ENCODE results near the gene ASCL1.

The ASCL1 gene

DNA sequence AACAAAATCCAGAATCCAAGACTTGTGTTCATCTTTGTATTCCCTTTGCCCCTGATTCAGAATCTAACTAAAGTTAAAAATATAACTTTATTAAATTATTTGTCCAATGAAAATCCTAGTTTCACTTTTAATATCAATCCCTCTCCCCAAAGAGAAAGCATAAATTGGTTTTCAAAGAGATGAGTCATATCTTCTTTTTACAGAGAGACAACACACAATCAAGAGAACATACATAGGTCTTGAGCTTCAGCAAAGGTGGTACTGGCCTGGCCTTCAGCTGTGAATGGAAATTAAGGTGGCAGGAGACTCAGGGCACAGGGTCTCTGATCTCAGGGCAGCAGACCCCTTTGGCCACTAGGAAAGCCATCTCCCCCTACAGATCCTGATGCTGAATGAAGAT, 4.3 kb upstream of the ASCL1 start:
- DNase-seq, result no peak

DNA sequence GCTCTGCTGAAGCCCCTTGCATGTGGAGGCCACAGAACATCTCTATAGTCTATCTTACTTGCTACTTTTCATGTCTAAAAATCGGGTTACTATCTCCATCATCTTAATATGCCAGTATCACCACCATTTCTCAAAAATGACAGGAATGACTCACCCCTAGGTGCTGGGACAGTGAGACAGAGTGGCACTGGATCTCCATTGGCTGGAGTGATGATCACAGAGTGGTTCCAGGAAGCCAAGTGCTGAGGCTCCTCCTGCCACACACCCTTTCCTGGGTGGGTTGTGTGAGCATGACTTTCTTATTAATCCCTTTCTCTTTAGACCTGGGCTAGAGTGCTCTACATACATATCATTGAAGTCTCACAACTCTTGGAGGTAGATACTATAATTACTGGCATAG, 3.3 kb upstream of the ASCL1 start:
- no peak for DNase-seq

DNA sequence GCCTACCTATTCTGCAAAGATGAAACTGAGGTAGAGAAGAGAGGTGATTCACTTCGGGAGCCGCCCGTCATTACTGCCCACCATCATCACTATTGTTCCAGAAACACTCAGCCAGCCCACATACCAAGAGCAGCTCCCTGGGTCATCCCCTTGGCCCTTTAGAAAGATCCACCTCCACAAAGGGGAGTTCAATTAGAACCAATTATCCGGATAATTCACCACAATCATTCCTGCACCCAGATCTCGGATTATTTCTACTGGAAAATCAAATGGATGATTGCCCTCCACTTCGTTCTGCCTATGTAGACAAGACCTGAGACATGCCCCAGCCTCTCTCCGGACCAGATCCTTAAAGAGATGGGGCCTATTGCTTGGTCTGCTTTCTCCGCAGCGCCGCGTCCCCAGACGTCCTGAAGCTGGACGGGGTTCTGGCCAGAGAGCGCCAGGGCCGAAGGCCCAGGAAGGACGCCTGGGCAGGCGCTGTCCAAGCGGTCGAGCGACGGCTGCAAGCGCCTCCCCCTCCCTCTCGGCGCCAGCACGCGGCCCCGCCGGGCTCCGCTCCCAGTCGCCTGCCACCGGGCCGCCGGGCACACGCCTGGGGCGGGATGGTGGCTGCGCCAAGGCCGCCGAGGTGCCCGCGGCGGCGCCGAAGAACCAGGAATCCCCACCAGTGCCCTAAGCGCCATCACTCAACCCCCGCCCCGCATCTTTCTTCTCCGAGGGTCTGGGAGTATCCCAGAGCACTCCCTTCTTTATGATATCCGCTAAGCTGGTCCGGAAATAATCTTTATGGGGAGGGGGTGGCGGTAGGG, 1.3 kb upstream of the ASCL1 start:
- peak; percentile 48 for DNase-seq

DNA sequence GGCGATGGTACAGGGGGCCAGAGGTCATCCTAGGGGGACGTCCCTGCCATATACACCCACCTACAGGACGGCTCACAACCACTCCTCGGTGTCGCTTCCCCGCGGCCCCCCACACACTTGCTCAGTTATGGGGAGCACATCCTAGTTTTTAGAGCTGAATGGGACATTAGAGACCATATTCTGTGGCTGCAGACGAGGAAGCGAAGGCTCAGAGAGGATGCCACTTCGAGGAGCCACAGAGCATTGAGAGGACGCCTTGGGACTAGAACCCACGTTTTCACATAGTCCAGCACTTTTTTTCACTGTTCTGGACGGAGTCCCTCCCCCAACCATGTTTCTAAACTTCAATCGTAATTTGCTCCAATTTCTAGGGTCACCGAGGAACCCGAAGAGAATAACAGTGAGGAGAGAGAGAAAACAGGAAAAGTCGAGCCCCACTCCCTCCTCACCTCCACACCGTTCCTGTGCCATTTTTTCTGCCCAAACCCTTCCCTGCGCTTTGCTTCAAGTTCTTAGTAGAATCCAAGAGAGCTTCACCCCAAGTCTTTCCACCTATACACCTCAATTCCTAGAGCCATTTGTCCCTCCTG, 641 bp upstream of the ASCL1 start:
- no peak for DNase-seq

DNA sequence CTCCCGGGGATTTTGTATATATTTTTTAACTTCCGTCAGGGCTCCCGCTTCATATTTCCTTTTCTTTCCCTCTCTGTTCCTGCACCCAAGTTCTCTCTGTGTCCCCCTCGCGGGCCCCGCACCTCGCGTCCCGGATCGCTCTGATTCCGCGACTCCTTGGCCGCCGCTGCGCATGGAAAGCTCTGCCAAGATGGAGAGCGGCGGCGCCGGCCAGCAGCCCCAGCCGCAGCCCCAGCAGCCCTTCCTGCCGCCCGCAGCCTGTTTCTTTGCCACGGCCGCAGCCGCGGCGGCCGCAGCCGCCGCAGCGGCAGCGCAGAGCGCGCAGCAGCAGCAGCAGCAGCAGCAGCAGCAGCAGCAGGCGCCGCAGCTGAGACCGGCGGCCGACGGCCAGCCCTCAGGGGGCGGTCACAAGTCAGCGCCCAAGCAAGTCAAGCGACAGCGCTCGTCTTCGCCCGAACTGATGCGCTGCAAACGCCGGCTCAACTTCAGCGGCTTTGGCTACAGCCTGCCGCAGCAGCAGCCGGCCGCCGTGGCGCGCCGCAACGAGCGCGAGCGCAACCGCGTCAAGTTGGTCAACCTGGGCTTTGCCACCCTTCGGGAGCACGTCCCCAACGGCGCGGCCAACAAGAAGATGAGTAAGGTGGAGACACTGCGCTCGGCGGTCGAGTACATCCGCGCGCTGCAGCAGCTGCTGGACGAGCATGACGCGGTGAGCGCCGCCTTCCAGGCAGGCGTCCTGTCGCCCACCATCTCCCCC, 777 bp downstream of the ASCL1 start:
- DNase-seq, result no peak

DNA sequence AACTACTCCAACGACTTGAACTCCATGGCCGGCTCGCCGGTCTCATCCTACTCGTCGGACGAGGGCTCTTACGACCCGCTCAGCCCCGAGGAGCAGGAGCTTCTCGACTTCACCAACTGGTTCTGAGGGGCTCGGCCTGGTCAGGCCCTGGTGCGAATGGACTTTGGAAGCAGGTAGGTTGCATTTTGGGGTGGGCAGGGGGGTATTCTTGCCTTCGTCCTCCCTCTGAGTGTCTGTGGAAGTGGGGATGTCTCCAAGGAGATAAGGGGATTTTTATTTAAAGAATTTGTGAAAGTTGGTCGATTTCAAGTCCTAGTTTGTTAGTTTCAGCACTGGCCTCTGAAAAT, 1.3 kb downstream of the ASCL1 start:
- no peak for DNase-seq

DNA sequence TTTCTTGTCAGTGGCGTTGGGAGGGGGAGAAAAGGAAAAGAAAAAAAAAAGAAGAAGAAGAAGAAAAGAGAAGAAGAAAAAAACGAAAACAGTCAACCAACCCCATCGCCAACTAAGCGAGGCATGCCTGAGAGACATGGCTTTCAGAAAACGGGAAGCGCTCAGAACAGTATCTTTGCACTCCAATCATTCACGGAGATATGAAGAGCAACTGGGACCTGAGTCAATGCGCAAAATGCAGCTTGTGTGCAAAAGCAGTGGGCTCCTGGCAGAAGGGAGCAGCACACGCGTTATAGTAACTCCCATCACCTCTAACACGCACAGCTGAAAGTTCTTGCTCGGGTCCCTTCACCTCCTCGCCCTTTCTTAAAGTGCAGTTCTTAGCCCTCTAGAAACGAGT, 1.9 kb downstream of the ASCL1 start:
- peak; percentile 29 for DNase-seq

DNA sequence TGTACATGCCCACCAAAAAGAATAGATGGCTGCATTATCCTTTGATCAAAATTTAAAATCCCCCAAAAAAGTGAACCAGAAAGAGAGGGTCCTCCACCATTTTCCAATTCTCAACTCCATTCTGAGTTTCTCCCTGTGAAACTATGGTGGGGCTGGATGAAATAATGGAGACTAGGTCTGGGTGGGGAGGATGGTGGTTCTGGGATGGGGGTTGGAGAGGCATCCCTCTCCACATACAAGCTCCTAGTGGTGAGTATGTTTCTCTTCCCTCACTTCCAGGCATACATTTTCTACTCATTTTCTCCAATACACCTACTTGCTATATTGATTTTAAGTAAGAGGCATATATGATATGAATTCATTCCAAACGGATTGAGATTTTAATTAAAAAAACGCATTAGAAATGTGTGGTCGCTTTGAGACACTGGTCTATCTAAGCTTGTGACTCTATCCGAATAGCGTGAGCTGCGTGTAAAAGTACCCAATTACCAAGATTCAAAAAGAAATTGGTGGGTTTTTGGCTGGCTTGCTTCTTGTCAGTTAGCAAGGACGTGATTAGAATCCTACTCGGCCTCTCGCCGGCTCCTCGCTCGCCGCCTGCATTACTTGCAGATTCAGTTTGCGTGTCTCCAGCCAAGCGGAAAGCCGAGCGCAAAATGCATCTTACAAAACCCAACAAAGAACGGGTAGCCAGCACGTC, 3.4 kb downstream of the ASCL1 start:
- peak; percentile 73 for DNase-seq

DNA sequence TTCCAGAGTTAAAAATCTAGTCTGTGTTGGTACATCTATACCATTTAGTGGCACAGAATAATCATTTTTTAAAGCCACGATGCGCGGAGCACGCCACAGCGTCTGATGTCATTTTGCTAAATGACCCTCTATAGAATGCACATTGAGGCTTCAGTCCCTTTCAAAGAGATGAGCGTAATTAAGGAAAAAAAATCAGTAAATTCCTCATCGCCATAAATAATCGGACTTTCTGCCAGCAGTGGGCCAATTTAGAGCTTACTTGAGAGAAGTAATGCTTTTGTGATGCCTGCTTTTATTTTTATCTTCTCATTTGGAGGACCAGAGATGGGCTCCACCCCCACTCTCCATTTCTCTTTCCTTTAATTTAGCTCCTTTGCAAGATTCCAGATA, 4.0 kb downstream of the ASCL1 start:
- DNase-seq, result no peak

DNA sequence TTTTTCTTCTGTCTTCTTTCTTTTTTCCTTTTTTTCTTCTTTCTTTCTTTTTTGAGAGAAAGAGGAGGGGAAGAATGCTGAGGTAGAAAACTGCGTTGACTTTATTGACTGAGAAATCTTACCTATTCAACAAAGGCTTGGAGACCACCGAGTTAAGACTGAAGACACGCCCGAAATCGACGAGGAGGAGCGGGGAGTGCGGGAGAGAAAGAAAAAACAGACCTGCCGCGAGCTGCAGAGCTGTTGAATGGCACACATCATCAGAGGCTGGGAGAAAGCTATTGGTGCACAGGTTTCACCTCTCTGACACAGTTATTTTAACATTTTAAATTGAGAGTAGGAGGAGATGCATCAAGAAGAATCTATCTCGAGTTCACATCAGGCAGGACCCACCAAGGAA, 5.1 kb downstream of the ASCL1 start:
- peak; percentile 35 for DNase-seq

DNA sequence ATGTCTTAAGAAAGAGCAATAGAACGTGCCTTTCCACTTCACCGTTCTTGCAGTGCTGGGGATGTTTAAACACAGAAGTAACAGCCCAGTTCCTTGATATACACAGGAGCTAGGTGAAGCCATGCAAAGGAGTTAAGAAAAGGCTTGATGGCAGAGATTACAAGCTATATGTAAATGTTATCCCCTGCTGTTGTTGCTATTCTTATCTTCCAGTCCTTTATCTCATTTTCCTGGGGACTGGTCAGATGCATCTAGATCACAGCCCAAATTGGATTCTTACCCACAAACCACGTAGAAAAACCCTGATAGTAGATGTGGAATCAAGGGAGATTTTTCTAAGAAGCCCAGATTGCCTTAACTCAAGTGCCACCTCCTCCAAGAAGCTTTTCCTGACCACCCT, 5.5 kb downstream of the ASCL1 start:
- no peak for DNase-seq

DNA sequence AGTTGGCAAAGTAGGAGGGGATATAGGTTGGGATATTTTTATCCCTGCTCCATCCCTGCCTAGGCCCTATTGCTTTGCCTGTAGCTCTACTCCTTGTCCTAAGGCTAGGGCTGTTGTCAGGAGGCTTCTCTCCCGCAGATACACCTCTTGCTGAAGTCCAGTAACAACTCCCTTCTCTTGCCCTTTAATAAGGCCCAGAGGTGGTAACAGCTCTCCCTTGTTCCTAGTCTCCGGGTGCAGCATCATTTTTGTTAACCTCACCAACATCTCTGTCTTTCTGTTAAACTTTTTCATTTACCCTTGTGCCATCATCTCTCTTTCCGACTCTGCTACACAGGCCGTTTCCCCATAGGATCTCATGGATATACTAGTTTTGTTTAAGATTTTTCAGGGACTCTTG, 6.3 kb downstream of the ASCL1 start:
- DNase-seq, result no peak

DNA sequence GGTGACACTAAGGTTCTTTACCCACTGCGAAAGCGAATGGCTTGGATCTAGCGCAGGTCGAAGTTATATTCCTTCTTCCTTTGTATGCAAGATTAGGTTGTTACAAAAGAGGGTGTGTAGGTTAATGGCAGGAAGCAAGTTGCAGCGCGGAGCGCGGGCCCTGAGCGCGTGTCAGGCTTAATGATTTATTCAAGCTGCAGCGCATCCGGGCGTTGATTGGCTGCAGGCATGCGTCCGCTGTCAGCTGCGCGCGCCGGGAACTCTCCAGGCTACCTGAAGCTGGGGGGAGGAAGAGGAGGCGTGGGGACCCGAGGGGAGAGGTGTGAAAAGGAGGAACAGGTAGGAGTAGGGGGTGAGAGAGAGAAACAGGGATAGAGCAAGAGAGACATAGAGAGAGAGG, 7.4 kb downstream of the ASCL1 start:
- DNase-seq, result peak; percentile 92

DNA sequence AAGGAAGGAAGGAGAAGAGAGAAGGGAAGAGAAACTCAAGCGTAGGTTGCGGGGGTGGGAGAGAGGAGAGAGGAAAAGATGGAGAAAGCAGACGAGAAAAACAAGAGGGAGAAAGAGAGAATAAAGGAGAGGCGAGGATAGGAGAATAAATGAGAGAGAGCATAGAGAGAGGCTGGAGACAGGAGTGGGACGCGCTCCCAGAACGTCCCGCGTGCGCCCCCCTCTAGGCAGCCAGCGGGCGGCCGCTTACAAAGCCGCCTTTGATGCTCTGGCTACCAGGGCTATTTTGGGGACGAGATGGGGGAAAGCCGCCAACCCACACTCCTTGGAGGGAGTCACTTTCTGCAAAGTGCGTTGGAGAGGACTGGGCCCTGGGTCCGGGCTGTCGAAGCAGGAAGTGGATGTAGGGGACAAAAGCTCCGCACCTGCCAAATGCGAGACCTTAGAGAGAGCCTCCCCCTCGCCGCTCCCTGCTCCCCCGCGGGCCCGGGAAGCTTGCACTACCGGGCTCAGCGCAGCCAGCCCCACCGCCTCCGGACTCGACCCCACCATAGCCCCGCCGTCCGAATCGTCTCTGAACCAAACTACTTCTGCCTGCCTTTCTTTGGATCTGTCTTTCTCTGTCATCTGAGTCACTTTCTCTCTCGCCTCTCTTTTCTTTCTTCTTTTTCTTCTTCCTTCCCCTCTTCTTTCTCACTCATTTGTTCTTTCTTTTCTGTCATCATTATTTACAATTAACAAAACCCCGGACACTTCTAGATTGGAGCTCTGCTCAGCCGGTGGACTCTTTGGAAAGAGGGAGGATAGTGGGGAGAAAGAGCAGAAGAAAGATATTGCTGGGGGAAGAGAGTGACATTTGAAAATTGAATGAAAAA, 8.0 kb downstream of the ASCL1 start:
- peak; percentile 73 for DNase-seq

DNA sequence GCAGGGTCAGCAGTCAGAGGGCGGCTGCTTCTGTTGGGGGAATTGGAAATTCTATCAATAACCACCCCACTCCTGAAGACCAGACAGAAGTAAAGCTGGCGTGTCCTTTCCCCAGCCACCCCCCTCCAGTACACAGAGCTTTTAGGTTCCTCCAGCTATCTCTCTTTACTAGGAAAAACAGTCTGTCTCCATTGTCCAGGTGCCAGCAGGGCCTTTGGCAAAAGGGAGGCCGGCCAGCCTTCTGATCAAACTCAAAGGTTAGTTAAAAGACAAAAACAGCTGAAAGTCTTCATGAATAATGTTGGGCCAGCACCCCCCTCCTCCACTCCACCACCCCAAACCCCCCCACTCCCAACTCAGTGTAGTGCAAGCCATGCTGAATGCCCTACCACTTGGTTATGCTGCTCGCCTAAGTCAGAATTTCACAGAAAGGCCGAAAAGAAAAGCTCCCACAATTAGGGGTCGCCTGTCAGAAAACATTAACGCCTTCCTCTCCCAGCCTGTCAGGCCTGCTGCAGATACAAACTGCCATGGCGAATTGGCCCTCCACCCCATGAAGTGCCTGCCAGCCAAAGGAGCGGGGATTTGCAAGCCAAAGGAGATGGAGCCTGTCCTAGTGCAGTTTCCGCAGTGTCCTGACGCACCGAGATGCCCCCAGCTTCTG, 8.9 kb downstream of the ASCL1 start:
- DNase-seq, result no peak

DNA sequence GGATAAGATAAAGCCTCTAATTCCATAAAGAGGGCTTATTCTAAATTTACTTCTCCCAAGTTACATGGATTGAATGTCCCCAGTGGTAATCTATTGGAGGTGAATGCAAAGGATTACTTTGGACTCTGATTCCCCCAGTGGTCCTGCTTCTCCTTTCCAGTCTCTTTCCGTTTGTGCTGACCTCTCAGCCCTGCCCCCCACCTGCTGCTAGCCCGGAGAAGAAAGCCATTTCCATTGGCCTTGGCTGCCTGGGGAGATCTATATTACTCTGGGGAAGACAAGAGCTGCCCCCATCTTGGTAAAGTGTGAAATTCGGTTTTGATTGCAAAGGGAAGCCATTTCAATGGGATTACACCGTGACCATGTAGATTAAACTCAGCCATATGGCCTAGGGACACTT, 13.3 kb downstream of the ASCL1 start:
- no peak for DNase-seq

DNA sequence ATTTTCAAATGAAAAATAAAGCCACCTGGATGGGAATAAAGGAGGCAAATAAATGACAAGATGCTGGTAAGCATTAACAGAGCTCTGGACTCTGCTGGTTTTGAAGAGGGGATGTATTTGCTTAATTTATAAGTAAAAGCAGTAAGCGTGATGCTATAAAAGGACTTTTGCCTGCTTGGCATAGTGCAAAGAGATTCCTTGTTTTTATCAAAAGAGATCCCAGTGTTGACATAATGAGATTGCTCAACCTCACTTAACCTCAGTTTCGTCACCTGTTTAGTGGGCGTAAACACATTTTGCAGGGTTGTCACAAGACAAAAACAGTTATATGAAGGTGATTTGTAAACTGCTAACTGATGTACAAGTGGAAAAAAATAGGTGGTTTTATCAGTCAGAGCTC, 13.8 kb downstream of the ASCL1 start:
- no peak for DNase-seq

DNA sequence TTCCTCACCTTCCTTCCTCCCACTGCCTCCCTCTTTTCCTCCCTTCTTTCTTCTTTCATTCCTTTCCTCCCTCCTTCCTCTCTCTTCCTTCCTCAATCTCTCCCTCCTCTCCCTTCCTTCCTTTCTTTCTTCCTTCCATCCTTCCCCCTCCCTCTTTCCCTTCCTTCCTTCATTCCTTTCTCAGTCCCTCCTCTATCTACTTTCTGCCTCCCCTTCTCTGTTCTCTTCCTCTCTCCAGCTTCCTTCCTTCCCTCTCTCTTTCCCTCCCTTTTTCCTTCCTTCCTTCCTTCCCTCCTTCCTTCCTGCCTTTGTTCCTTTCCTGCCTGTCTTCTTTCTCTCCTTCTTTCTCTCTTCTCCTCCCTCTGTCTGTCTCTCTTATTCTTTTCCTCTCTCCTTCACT, 16.1 kb downstream of the ASCL1 start:
- no peak for DNase-seq

DNA sequence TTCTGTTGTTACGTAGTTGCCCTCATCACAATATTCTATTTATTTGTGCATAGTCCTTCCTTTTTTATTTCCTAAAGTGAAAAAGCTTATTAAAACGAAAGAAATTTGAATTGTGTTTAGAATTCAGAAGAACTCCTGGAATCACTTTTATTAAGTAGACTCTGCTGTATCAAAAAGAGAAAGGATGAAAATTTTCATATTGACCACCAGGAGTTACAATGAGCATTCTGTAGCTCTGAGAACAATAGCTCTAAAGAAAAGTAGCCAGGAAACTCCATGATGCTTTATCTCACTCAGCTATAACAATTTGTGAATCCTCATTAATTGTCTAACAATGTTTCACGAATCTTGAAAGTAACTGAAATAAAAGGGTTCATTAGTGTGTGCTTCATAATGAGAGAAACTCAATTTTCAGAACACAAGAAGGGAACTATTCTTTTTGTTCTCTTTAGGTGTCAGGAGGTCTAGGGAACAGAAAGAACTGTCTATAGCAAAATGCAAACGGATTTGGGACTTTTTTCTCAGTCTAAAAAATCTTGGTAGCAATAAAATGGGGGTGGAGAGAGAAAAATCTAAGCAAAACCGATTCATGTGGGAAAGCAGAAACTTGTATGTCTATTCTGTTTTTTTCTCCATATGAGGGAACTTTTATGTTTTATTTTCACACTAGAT, 19.3 kb downstream of the ASCL1 start:
- no peak for DNase-seq

DNA sequence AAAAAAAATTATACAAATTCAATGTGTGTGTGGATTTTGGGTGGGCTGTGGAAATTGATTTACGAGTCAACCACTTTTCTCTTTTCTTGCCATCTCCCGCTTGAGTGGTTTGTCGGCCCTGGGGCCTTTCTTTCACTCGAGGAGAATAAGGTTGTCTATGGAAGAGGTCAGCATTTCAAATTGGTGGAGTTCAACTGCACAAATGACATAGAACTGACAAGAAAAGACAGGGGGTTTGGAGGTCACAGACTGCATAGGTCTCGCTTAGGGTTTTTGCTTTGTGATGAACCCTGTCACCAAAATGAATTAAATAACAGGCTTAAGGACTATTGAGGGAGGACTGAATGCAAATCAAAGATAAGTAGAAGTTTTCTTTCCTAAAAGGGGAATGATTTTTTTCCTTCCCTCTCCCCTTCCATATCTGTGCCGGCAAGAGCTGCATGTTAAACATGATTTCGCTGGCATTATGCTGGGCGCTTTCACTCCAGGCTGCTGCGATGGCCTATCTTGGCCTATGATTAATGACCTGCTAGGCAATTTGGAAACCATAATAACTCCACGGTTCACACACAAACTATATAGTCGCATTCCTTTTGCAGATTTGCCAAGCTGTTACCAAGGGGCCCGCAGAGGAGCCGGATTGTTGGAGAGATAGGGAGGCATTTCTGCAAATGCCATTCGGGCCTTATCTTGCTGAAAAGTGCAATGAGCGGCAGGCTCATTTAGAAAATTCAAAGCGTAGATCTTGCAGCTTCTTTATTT, 20.7 kb downstream of the ASCL1 start:
- DNase-seq, result no peak

DNA sequence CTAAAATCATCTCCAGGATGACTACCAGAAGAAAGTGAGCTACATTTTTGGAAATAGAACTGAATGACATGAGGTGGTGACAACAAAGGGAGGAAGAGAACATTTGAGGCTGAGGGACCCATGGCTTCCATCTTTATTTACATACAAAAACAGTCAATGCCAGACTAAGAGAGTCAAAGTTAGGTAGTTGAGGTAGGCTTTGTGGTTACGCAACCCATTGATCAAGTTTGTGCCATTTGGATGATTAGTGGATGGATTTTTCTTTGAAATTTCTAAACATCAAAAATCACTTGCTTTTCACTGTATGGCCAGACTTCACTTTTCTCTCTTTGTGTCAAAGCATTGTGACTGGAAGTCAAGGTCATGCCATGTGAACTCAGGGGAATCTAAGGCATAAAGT, 22.9 kb downstream of the ASCL1 start:
- DNase-seq, result no peak

Data from COR-L47 (cell line).